Smooth muscle cell (in vitro differentiated cells): ENCODE results near the gene APBA1. TPM values are rescaled to one million over a fixed set of nuclear protein-coding genes. Genes with fewer than 3 reads are reported as not detected.

Experiments
- DNase-seq: peaks from one replicate; lab custom pipeline; 2025; ENCODE audit not compliant: unreplicated experiment; lab: John Stamatoyannopoulos, UW
- H2AFZ ChIP-seq: fragments of 200-600 bp; sonication (generic); 2 replicates; pipeline ENCODE4 v1.6.0; 2016; ENCODE audit warnings: antibody characterized with exemption, low read depth, mild to moderate bottlenecking
- H3F3A ChIP-seq: fragments of 200-600 bp; sonication (generic); 2 replicates; pipeline ENCODE4 v1.6.0; 2017; ENCODE audit warnings: antibody characterized with exemption, low read depth
- H3K27ac ChIP-seq: fragments of 200-600 bp; sonication (generic); 2 replicates; pipeline ENCODE4 v1.5.1; 2016; ENCODE audit warnings: low read depth, mild to moderate bottlenecking
- H3K27me3 ChIP-seq: fragments of 200-600 bp; sonication (generic); 2 replicates; pipeline ENCODE4 v1.6.1; 2016; ENCODE audit warnings: low read depth, mild to moderate bottlenecking
- H3K36me3 ChIP-seq: fragments of 200-600 bp; sonication (generic); 2 replicates; pipeline ENCODE4 v1.5.1; 2016; ENCODE audit warnings: low read depth
- H3K4me1 ChIP-seq: fragments of 200-600 bp; sonication (generic); 2 replicates; pipeline ENCODE4 v1.5.1; 2016; ENCODE audit warnings: low read depth
- H3K4me2 ChIP-seq: fragments of 200-600 bp; sonication (generic); 2 replicates; pipeline ENCODE4 v1.6.0; 2016; ENCODE audit warnings: mild to moderate bottlenecking
- H3K4me3 ChIP-seq: fragments of 200-600 bp; sonication (generic); 2 replicates; pipeline ENCODE4 v1.5.1; 2016; ENCODE audit warnings: mild to moderate bottlenecking
- H3K79me2 ChIP-seq: fragments of 200-600 bp; sonication (generic); 2 replicates; pipeline ENCODE4 v1.6.0; 2016; ENCODE audit warnings: low read depth, mild to moderate bottlenecking
- H3K9ac ChIP-seq: fragments of 200-600 bp; sonication (generic); 2 replicates; pipeline ENCODE4 v1.6.0; 2016; ENCODE audit warnings: low read depth
- H3K9me3 ChIP-seq: fragments of 200-600 bp; sonication (generic); replicated peaks from 2 replicates; pipeline ENCODE4 v1.5.1; 2016; ENCODE audit warnings: low read depth
- H4K20me1 ChIP-seq: fragments of 200-600 bp; sonication (generic); 2 replicates; pipeline ENCODE4 v1.6.0; 2016; ENCODE audit warnings: low read depth
- CTCF ChIP-seq: fragments of 200-600 bp; sonication (generic); IDR thresholded peaks from 2 replicates; pipeline ENCODE4 v1.5.1; 2017; ENCODE audit warnings: borderline replicate concordance, mild to moderate bottlenecking, antibody characterized with exemption; ENCODE audit not compliant: insufficient read depth, poor library complexity, severe bottlenecking
- WGBS: methylation state at CpG from one replicate; pipeline ENCODE4 v1.1.7; 2016; ENCODE audit warnings: low lambda C conversion rate; 5-methylcytosine and 5-hydroxymethylcytosine counted together
- polyA plus RNA-seq: library from polyadenylated mRNA; unstranded; fragments of >200 nt; fragmentation: Nextera tagmentation; extraction: Ambion mirVana; gene quantifications from 2 replicates; pipeline ENCODE4 v1.2.1, GENCODE V29; 2016
- total RNA-seq: library from RNA; depleted of rRNA; stranded (reverse); fragments of >200 nt; gene quantifications from 2 replicates; pipeline ENCODE4 v1.2.3, GENCODE V29; 2014

APBA1 gene
- total and polyA plus RNA-seq, 2 experiments from 2014 or later: 1.4 to 6.1 TPM

DNA sequence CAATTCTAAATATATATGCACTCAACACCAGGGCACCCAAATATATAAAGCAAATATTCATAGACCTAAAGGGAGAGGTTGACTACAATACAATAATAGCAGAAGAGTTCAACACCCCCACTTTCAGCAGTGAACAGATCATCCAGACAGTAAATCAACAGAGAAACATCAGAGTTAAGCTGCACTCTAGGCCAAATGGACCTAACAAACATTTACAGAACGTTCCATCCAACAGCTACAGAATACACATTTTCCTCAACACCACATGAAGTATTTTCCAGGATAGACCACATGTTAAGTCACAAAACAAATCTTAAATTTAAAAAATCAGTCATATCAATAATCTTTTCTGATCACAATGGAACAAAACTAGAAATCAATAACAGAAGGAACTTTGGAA lies 18.9 kb downstream of the APBA1 start:
- no peak overlapping the region for H3K4me3 ChIP-seq
- no peaks in the 10 kb centered on the region for H3K4me1 ChIP-seq
- DNase-seq: no peak
- no peak for TF ChIP-seq CTCF
- H3K9ac ChIP-seq: no peak overlapping the region
- 77% methylated on average over 1 of the region's 1 CpG for WGBS
- H3K79me2 ChIP-seq: no peaks in the 10 kb centered on the region
- no peaks in the 10 kb centered on the region for H3K36me3 ChIP-seq
- H3F3A ChIP-seq: peaks cover 5% of the 10 kb centered on the region
- no peak overlapping the region for H2AFZ ChIP-seq
- no peaks in the 10 kb centered on the region for H3K27me3 ChIP-seq
- no peak overlapping the region for H3K27ac ChIP-seq
- no peak overlapping the region for H3K4me2 ChIP-seq
- H4K20me1 ChIP-seq: no peaks in the 10 kb centered on the region
- no peaks in the 10 kb centered on the region for H3K9me3 ChIP-seq

DNA sequence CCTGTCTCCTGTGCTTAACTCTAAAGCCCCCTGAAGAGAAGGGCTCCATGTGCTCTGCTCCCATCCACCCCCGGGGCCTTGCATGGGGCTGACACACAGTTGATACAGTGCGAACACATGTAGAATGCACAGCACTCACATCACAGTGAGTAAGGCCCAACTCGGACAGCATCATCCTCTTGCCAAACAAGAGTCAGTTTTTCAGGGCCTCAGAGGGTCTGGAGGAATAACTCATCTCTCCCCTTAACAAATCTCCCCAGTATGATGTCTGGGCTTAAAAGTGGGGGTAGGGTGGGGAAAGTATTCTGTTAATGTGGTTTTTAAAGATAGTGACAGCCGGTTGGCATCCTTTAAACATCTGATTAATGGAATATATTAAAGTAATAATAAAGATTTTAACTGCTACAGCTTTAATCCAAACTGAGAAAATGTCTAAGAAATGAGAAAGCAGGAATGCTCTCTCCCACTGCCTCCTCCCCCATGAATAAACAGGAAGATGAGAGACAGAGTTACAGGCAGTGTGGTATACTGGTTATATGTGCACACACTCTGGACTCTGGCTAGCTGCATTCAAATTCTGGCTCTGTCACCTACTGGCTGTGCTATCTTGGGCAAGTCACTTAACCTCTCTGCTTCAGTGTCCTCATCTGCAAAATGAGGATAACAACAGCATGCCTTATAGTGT lies 22.5 kb downstream of the APBA1 start:
- H3K4me2 ChIP-seq: peak overlapping the region; percentile 31
- no peaks in the 10 kb centered on the region for H3K4me1 ChIP-seq
- no peaks in the 10 kb centered on the region for H4K20me1 ChIP-seq
- H3K36me3 ChIP-seq: no peaks in the 10 kb centered on the region
- H3K79me2 ChIP-seq: no peaks in the 10 kb centered on the region
- peaks cover 5% of the 10 kb centered on the region for H3F3A ChIP-seq
- H3K9me3 ChIP-seq: no peaks in the 10 kb centered on the region
- WGBS: 38% methylated on average over 4 of the region's 4 CpGs
- peak overlapping the region; percentile 16 for H2AFZ ChIP-seq
- H3K4me3 ChIP-seq: no peak overlapping the region
- no peak overlapping the region for H3K9ac ChIP-seq
- no peak for TF ChIP-seq CTCF
- H3K27ac ChIP-seq: peak overlapping the region; percentile 30
- no peaks in the 10 kb centered on the region for H3K27me3 ChIP-seq
- DNase-seq: no peak

DNA sequence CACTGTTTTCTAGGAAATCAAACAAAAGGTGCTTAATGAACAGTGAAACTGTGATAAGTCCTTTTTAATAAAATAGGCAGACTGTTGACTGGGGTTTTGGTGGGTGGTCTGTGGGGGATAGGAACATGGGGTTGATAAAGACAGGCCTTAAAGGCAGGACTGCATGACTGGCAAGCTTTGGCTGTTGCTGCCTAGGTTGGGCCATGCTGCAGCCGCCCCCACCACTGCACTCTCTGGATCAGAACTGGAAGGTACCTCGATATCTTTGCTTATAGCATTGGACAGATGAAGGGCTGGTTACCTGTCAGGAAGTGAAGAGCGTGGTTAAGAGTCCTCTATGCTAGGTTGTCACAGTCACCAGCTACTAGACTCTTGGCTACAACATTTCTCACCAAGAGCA lies 24.4 kb downstream of the APBA1 start:
- no peak for DNase-seq
- Histone ChIP-seq H2AFZ (no peak overlapping the region), H3K27ac (no peak overlapping the region), H3K79me2 (no peaks in the 10 kb centered on the region), H3K9me3 (no peaks in the 10 kb centered on the region), H4K20me1 (no peaks in the 10 kb centered on the region), H3K4me2 (no peak overlapping the region), H3K4me3 (no peak overlapping the region), H3K4me1 (no peaks in the 10 kb centered on the region), H3F3A (peaks cover 5% of the 10 kb centered on the region), H3K9ac (no peak overlapping the region), H3K27me3 (no peaks in the 10 kb centered on the region), H3K36me3 (no peaks in the 10 kb centered on the region)
- WGBS: 86% methylated on average over 3 of the region's 3 CpGs
- TF ChIP-seq CTCF: no peak

DNA sequence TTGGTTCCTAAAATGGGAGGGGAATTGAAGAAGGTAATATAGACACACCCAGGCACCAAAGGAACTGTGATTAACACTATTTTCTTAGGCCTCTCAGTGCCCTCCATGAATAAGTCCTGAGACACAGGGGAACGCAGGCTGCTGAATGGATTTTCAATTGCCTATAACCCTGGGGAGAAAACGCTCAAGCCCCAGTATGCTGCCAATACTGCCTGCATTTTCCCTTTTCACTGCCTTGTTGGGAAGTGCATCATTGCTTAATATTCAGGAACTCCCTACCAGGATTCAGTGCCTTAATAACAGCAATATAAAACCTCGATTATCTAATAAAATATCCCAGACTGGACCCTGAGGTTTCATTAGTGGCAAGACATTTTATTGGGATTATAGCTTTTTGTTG lies 25.4 kb downstream of the APBA1 start:
- no peaks in the 10 kb centered on the region for H3K36me3 ChIP-seq
- no peaks in the 10 kb centered on the region for H3K27me3 ChIP-seq
- no peaks in the 10 kb centered on the region for H3K79me2 ChIP-seq
- H2AFZ ChIP-seq: no peak overlapping the region
- H3F3A ChIP-seq: peaks cover 5% of the 10 kb centered on the region
- H3K4me1 ChIP-seq: no peaks in the 10 kb centered on the region
- no peak overlapping the region for H3K4me2 ChIP-seq
- no peak overlapping the region for H3K27ac ChIP-seq
- 85% methylated on average over 3 of the region's 3 CpGs for WGBS
- TF ChIP-seq CTCF: no peak
- no peaks in the 10 kb centered on the region for H4K20me1 ChIP-seq
- H3K9ac ChIP-seq: no peak overlapping the region
- H3K9me3 ChIP-seq: no peaks in the 10 kb centered on the region
- no peak overlapping the region for H3K4me3 ChIP-seq
- DNase-seq: no peak
